Measurements from ENCODE around the gene NOTCH3.

NOTCH3 gene

GRCh38 chr19:15123031-15123890, 77.5 kb downstream of the NOTCH3 start:
- DNase-seq (ENCODE audit: low read depth in 3 of 3) = no peak

DNA sequence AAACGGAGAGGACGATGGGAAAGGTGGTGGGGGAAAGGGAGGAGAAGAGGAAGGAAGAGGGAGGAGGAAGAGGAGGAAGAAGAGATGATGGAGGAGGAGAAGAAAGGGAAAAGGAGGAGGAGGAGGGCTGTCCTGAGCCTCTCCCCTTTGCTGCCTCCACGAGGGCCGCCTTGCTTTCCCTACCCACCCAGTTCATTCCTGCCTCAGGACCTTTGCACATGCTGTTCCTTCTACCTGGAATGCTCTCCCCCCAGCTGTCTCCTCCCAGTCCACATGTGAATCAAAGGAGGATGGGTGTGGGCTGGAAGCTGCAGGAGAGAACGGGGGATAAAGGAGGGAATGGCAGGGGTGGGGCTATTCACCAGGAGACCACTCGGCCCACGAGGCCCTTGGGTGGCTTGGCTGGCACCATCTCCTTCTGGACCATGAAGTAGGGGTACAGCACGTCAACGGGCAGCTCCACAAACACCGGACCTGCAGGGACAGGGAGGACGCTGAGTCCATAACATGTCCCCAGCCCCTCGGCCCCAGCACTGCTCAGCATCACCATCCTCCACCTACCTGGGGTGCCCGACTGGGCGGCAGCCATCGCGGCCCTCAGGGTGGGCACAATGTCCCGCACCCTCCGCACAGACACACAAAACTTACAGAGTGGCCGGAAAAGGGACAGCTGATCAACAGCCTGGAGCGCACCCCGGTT, 78.3 kb downstream of the NOTCH3 start:
- no peak for DNase-seq (ENCODE audit: low read depth in 3 of 3)

DNA sequence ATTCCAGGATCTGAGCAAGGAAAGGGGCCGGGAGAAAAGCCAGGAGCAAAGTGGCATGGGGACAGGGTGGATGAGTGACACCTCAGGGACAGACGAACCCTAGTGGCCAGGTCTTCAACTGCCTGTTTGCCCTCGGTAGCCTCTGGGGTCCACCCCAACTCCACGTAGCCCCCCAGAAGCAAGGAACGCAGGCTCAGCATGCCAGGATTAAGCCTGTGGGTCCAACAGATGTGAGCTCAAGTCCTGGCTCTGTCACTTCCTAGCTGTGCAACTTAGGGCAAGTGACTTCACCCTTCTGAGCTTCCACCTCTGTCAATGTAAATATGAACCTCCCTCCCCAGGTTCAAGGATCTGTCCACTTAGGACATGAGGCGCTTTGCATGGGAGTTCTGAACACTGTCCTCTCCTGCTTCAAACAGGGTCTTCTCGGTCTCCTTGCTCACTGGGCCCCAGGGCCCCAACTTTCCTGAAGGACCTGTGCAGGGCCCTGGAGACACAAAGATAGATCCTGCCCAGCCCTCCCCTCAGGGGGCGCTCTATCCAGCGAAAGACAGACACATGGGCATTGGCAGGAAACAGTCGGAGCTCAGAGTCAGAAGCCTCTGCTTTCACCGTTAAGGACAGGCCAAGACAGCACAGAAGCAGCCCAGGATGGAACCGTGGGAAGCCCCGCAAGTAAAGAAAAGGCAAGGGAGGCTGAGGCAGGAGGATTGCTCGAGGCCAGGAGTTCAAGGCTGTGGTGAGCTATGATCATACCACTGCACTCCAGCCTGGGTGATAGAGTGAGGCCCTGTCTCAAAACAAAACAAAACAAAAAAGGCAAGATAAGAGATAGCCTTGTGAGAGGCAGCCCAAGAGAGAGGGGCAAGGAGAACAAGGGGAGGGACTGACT, 80.4 kb downstream of the NOTCH3 start:
- DNase-seq (ENCODE audit: low read depth in 3 of 3) = no peak

- no peak for DNase-seq (ENCODE audit: low read depth in 3 of 3)
These were observed 81.9 kb downstream of the NOTCH3 start for GRCh38 chr19:15118789-15119494.

GRCh38 chr19:15118248-15118647, 82.5 kb downstream of the NOTCH3 start:
- no peak for DNase-seq (ENCODE audit: low read depth in 3 of 3)

GRCh38 chr19:15116856-15117255, 83.9 kb downstream of the NOTCH3 start:
- DNase-seq (ENCODE audit: low read depth in 3 of 3) = no peak

GRCh38 chr19:15115762-15116615, 84.8 kb downstream of the NOTCH3 start:
- DNase-seq (ENCODE audit: low read depth in 3 of 3) = no peak

GRCh38 chr19:15115080-15115479, 85.7 kb downstream of the NOTCH3 start:
- no peak for DNase-seq (ENCODE audit: low read depth in 3 of 3)

DNA sequence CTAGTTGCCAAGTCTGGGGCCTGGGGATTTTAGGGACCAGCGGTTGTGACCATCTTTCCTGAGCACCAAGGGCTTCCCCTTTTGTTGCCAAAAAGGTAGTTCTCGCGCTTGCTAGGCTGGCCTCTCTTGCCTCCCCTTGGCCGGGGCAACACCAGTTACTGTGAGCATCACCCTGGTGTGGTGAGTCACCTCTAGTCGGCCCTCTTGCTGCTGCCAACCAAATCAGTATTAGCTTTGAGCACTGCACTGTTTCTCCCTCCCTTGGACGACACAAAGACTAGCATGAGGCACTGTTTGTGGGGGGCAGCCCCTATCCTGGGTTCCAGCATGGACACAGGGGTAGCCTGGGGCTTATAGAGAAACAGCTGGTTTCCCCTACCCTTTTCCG, 86.6 kb downstream of the NOTCH3 start:
- no peak for DNase-seq (ENCODE audit: low read depth in 3 of 3)

DNA sequence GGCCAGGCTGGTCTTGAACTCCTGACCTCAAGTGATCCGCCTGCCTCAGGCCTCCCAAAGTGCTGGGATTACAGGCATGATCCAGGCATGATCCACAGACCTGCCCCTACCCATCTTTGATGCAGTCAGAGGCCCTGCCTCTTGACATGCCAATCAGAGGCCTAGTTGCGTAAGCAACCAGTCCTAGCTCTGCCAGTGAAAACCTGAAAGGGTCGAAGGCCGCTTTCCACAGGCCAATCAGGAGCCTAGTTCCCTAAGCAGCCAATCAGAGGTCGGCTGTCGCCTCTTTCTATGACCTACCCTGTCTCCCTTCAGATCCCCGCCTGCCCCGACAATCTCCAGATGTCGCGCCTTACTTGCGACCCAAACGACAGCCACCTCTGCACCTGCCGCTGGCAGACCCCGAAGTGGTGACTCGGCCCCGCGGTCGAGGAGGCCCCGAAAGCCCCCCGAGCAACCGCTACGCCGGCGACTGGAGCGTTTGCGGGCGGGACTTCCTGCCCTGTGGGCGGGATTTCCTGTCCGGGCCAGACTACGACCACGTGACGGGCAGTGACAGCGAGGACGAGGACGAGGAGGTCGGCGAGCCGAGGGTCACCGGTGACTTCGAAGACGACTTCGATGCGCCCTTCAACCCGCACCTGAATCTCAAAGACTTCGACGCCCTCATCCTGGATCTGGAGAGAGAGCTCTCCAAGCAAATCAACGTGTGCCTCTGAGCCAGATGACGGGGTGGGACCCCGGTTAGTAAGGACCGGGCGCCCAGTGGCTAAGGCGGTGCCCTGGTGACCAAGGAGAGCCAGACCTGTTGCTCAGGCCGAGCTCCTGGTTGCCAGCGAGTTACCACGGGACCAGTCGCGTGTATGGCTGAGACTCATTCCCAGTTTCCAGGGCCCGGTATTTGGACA, 87.3 kb downstream of the NOTCH3 start:
- no peak for DNase-seq (ENCODE audit: low read depth in 3 of 3)

DNA sequence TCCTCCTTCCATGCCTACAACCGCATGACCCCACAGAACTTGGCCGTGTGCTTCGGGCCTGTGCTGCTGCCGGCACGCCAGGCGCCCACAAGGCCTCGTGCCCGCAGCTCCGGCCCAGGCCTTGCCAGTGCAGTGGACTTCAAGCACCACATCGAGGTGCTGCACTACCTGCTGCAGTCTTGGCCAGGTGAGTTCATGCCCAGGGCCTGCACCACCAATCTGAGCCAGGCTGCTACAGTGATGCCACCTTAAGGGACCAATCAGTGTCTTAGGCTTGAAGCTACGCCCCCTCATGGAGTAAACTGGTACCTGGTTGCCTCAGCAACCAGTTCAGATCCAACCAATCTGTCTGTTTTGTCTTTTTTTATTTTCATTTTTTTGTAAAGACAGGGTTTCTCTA, 88.4 kb downstream of the NOTCH3 start:
- DNase-seq (ENCODE audit: low read depth in 3 of 3) = no peak

DNA sequence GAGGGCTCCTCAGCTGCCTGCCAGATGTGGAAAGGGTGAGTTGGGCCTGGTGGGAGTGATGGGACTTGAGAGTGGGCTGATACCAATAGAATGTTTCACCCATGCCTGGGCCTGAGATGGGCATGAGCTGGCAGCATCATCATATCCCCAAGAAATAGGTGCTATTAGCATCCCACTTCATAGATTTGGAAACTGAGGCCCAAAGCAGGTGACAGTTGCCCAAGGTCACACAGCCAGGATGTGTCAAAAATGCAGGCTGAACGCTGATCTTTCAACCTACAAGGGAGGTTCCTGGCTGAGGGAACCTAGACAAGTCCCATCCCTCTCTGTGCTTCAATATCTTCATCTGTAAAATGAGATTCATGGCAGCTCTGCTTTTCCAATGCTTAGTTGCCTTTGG, 89.0 kb downstream of the NOTCH3 start:
- no peak for DNase-seq (ENCODE audit: low read depth in 3 of 3)

DNA sequence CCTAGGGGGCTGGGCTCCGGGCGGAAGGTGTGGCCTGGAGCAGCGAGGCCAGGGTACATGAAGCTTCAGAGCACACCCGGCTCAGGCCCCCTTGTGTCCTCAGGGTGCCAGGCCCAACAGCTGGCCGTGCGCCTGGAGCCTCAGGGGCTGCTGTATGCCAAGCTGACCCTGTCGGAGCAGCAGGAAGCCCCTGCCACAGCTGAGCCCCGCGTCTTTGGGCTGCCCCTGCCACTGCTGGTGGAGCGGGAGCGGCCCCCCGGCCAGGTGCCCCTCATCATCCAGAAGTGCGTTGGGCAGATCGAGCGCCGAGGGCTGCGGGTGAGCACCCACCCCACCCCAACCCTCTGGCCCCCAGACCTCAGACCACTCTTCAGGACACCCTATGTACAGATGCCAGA, 90.4 kb downstream of the NOTCH3 start:
- no peak for DNase-seq (ENCODE audit: low read depth in 3 of 3)

GRCh38 chr19:15109768-15110417, 90.9 kb downstream of the NOTCH3 start:
- DNase-seq (ENCODE audit: low read depth in 3 of 3) = no peak
